Panc1 (cell line): ENCODE results near the gene IPO5. TPM values are rescaled to one million over a fixed set of nuclear protein-coding genes. Genes with fewer than 3 reads are reported as not detected.

Experiments used
- ATAC-seq: fragments of 200-7000 bp; cut with Tn5 transposase; 2 replicates; pipeline ENCODE4 v1.9.1; 2020; ENCODE audit warnings: mild to moderate bottlenecking, moderate library complexity
- BruUV-seq: library from RNA; stranded (reverse); fragments of 400-500 nt; replicated peaks from 2 replicates; lab custom pipeline; 2021; lab: Mats Ljungman, UMichigan
- CTCF ChIA-PET: fragments of 300-600 bp; sonication (Branson Sonifier 250); formaldehyde crosslinking; loops from one replicate; lab custom pipeline; 2022; ENCODE audit warnings: antibody characterized with exemption; lab: Charles Lee
- POLR2A ChIA-PET: fragments of 300-600 bp; sonication (Branson Sonifier 250); formaldehyde crosslinking; loops from one replicate; lab custom pipeline; 2022; ENCODE audit warnings: antibody characterized with exemption; lab: Charles Lee
- DNase-seq: peaks from one replicate; pipeline ENCODE4 v3.0.0-alpha.2; 2010; ENCODE audit warnings: low read depth, low spot score
- H3K27ac ChIP-seq: 2 replicates; pipeline ENCODE4 v1.5.1; 2011; ENCODE audit warnings: mild to moderate bottlenecking, low read length, inconsistent platforms
- H3K27me3 ChIP-seq: fragments of 200-500 bp; sonication (Bioruptor generic); 2 replicates; pipeline ENCODE4 v1.6.0; 2014; ENCODE audit warnings: low read length, inconsistent platforms; ENCODE audit not compliant: control insufficient read depth, insufficient read depth
- H3K36me3 ChIP-seq: fragments of 200-500 bp; sonication (Bioruptor generic); 2 replicates; pipeline ENCODE4 v1.5.1; 2014; ENCODE audit warnings: inconsistent platforms, mild to moderate bottlenecking, low read length, moderate library complexity; ENCODE audit not compliant: control insufficient read depth, insufficient read depth
- H3K4me1 ChIP-seq: 2 replicates; pipeline ENCODE4 v1.5.1; 2011; ENCODE audit warnings: inconsistent platforms, mild to moderate bottlenecking, low read length, moderate library complexity; ENCODE audit not compliant: control insufficient read depth, insufficient read depth
- H3K4me3 ChIP-seq, 2 experiments: 2 replicates each; pipeline ENCODE4 v1.5.1; 2011 to 2012; ENCODE audit warnings: low read depth in 2 of 2, low read length in 2 of 2, mild to moderate bottlenecking in 2 of 2, inconsistent platforms in 1 of 2, moderate library complexity in 1 of 2
- H3K9me3 ChIP-seq: fragments of 200-500 bp; sonication (Bioruptor generic); 2 replicates; pipeline ENCODE4 v1.5.1; 2014; ENCODE audit warnings: low read depth, mild to moderate bottlenecking, inconsistent platforms, low read length, moderate library complexity; ENCODE audit not compliant: control insufficient read depth, insufficient read depth
- POLR2AphosphoS5 ChIP-seq: IDR thresholded peaks from 2 replicates; pipeline ENCODE4 v1.6.1; 2012; ENCODE audit warnings: mild to moderate bottlenecking, low read depth, low read length, moderate library complexity
- SIN3A ChIP-seq: IDR thresholded peaks from 2 replicates; pipeline ENCODE4 v1.6.1; 2012; ENCODE audit warnings: low read depth, mild to moderate bottlenecking, low read length, moderate library complexity, borderline replicate concordance; ENCODE audit not compliant: insufficient read depth
- TCF7L2 ChIP-seq: IDR thresholded peaks from 2 replicates; pipeline ENCODE4 v1.6.1; 2011; ENCODE audit warnings: mild to moderate bottlenecking, low read depth, low read length, inconsistent platforms
- in situ Hi-C: cut with HindIII; loops from 2 replicates; pipeline ENCODE4 v1.10.0; 2016; ENCODE audit warnings: low sequenced_read_pairs, low pct_unique_long_range_greater_than_20kb
- intact Hi-C: fragments of 100-400 bp; cut with micrococcal nuclease; formaldehyde crosslinking; loops from one replicate; pipeline ENCODE4 v1.10.0; 2022; ENCODE audit not compliant: unreplicated experiment
- total RNA-seq: library from RNA; stranded (reverse); gene quantifications from one replicate; pipeline ENCODE4 v1.2.1, GENCODE V29; 2021; ENCODE audit not compliant: unreplicated experiment
- TF ChIP-seq, protein P1 (sequence below): fragments of 450-650 bp; IDR thresholded peaks from 2 replicates; pipeline ENCODE4 v1.5.1; 2017; ENCODE audit warnings: mild to moderate bottlenecking
- TF ChIP-seq, protein P2 (sequence below), 2 experiments: IDR thresholded peaks; 2 replicates each; pipeline ENCODE4 v1.6.1; 2011 to 2012; ENCODE audit warnings: low read depth in 2 of 2, control low read depth in 1 of 2, low read length in 1 of 2, mild to moderate bottlenecking in 1 of 2, moderate library complexity in 1 of 2; ENCODE audit not compliant: insufficient read depth in 1 of 2

Gene IPO5
- total RNA-seq, 1 experiment from 2014 or later, result 122 TPM

GRCh38 chr13:97905517-97905916 is 48.0 kb upstream of the IPO5 start:
- ATAC-seq, result no peak
- intact Hi-C loops, result no loop called here

DNA sequence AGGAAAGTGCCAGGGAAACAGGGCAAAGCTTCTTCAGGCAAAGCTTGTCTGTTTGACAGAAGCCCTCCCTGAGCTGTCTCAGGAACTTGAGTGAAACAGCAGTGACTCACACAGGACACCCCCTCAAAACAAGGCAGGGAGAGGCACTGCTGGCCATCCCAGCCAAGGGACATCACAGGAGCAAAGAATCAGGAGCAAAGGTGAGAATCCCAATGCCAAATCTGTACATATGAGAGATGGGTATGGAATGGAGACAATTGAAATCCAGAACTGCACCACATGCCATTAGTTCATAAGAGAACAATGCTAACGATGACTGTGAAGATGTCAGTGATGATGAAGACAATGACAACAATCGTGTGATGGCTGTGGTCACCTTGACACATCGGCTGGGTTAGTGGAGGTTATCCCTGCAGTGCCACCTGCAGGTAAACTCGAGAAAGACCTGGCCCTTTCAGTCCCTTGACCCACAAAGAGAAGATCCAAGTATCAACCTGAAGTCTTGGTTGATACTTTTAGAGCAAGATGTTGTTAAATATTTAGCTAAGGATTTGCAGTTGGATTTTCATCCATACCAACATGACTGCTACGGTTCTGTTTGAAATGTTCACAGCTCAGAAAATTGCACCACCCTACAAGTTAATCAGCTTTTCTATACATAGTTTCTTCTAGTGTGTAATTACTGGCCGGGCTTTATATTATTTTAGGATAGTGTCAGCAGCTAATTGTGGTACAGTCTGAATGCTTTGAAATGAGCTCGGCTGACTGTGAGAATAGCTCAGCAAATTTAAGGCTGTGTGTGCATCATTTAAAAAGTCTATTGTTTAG is 42.0 kb upstream of the IPO5 start:
- Histone ChIP-seq H3K27ac (no peak overlapping the region), H3K4me1 (no peaks in the 10 kb centered on the region), H3K36me3 (no peaks in the 10 kb centered on the region), H3K4me3 (no peak overlapping the region), H3K27me3 (no peaks in the 10 kb centered on the region; the same call in 1 of the 2 replicates), H3K9me3 (no peaks in the 10 kb centered on the region)
- CTCF ChIA-PET, result no interaction called here
- no peak for TF ChIP-seq POLR2AphosphoS5
- TF ChIP-seq, protein P1, sequence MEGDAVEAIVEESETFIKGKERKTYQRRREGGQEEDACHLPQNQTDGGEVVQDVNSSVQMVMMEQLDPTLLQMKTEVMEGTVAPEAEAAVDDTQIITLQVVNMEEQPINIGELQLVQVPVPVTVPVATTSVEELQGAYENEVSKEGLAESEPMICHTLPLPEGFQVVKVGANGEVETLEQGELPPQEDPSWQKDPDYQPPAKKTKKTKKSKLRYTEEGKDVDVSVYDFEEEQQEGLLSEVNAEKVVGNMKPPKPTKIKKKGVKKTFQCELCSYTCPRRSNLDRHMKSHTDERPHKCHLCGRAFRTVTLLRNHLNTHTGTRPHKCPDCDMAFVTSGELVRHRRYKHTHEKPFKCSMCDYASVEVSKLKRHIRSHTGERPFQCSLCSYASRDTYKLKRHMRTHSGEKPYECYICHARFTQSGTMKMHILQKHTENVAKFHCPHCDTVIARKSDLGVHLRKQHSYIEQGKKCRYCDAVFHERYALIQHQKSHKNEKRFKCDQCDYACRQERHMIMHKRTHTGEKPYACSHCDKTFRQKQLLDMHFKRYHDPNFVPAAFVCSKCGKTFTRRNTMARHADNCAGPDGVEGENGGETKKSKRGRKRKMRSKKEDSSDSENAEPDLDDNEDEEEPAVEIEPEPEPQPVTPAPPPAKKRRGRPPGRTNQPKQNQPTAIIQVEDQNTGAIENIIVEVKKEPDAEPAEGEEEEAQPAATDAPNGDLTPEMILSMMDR, result peak; percentile 55
- POLR2A ChIA-PET, result no interaction called here
- intact Hi-C loops (no loop called here), in situ Hi-C loops (no loop called here)
- DNase-seq, result peak; percentile 2
- no TSS peak for BruUV-seq
- no peak for ATAC-seq

More at GRCh38 chr13:97905517-97905916, 48.0 kb upstream of the IPO5 start:
- Histone ChIP-seq H3K9me3 (no peaks in the 10 kb centered on the region), H3K27me3 (no peaks in the 10 kb centered on the region; the same call in 1 of the 2 replicates), H3K27ac (no peak overlapping the region), H3K36me3 (no peaks in the 10 kb centered on the region), H3K4me1 (no peaks in the 10 kb centered on the region), H3K4me3 (no peak overlapping the region)
- DNase-seq, result no peak
- POLR2A ChIA-PET, result no interaction called here
- CTCF ChIA-PET, result no interaction called here
- in situ Hi-C loops, result no loop called here
- no TSS peak for BruUV-seq
- TF ChIP-seq SIN3A, result no peak
- TF ChIP-seq, protein P1, result no peak

DNA sequence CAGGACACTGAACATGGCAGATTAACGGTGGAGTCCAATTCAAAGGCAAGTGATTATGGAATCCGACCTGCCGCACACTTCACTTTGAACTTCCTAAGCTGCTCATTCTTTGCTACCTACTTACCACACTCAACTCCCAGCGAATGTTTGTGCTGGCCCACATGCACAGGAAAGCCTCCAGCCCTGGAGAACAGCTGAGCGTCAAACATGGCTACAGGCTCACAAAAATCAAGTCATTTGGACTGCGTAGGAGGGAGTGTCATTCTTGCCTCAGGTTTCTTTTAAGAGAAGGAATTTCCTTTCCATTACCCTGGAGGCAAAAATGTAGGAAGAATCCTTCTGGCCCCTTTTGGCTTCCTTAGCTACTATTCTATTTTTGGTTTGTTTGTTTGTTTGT is 41.3 kb upstream of the IPO5 start:
- no peak overlapping the region for H3K4me3 ChIP-seq
- no peaks in the 10 kb centered on the region for H3K36me3 ChIP-seq
- no peaks in the 10 kb centered on the region; the same call in 1 of the 2 replicates for H3K27me3 ChIP-seq
- H3K27ac ChIP-seq, result no peak overlapping the region
- intact Hi-C loops, result no loop called here
- POLR2A ChIA-PET, result no interaction called here
- DNase-seq (no peak), ATAC-seq (no peak)
- CTCF ChIA-PET, result no interaction called here
- no peaks in the 10 kb centered on the region for H3K4me1 ChIP-seq
- H3K9me3 ChIP-seq, result no peaks in the 10 kb centered on the region
- TF ChIP-seq, protein P2, sequence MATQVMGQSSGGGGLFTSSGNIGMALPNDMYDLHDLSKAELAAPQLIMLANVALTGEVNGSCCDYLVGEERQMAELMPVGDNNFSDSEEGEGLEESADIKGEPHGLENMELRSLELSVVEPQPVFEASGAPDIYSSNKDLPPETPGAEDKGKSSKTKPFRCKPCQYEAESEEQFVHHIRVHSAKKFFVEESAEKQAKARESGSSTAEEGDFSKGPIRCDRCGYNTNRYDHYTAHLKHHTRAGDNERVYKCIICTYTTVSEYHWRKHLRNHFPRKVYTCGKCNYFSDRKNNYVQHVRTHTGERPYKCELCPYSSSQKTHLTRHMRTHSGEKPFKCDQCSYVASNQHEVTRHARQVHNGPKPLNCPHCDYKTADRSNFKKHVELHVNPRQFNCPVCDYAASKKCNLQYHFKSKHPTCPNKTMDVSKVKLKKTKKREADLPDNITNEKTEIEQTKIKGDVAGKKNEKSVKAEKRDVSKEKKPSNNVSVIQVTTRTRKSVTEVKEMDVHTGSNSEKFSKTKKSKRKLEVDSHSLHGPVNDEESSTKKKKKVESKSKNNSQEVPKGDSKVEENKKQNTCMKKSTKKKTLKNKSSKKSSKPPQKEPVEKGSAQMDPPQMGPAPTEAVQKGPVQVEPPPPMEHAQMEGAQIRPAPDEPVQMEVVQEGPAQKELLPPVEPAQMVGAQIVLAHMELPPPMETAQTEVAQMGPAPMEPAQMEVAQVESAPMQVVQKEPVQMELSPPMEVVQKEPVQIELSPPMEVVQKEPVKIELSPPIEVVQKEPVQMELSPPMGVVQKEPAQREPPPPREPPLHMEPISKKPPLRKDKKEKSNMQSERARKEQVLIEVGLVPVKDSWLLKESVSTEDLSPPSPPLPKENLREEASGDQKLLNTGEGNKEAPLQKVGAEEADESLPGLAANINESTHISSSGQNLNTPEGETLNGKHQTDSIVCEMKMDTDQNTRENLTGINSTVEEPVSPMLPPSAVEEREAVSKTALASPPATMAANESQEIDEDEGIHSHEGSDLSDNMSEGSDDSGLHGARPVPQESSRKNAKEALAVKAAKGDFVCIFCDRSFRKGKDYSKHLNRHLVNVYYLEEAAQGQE (IDR thresholded peaks at IDR 0.05; ENCODE audit: insufficient read depth in 1 of 2, low read depth in 2 of 2, low read length in 1 of 2), result no peak
- TF ChIP-seq SIN3A (no peak), POLR2AphosphoS5 (no peak), TCF7L2 (no peak)
- TF ChIP-seq, protein P1, result no peak
- in situ Hi-C loops, result no loop called here
- BruUV-seq, result no TSS peak
